ENCODE data around the gene COPS7A.

The COPS7A gene

GRCh38 chr12:6753772-6754356, 30.0 kb downstream of the COPS7A start:
- Histone ChIP-seq H3K4me1 (ENCODE audit: control insufficient read depth, insufficient read depth, low read length) (peaks cover 15% of the 10 kb centered on the region), H3K27me3 (ENCODE audit: control insufficient read depth, insufficient read depth, low read length) (no peaks in the 10 kb centered on the region), H3K9ac (ENCODE audit: low read depth, low read length) (peak overlapping the region; percentile 32), H3K36me3 (ENCODE audit: insufficient read depth, low read length) (peaks cover 30% of the 10 kb centered on the region), H3K9me3 (replicated peaks; ENCODE audit: low read length) (no peaks in the 10 kb centered on the region), H3K4me3 (ENCODE audit: low read length) (no peak overlapping the region), H3K4me2 (ENCODE audit: low read length) (peak overlapping the region; percentile 51)

DNA sequence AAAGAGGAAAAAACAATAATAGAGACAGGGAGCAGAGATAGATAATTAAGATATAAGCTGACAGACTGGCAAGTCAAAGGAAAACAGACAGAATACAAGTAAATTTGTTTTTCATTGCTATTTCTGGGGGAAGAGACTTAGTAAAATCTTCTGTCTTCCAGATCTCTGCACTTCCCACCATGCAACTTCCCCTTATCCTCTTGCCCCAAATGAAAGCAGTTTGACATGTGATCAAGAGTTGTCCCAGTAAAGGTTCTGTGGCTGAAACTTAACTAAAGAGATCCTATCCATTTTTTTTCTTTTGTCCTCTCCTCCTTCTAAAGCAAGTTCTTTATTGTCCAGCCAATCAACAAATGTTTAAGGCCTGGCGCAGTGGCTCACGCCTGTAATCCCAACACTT, 30.6 kb downstream of the COPS7A start:
- H3K4me2 ChIP-seq (ENCODE audit: low read length) = no peak overlapping the region
- no peak overlapping the region for H3K9ac ChIP-seq (ENCODE audit: low read depth, low read length)
- H3K36me3 ChIP-seq (ENCODE audit: insufficient read depth, low read length) = peaks cover 25% of the 10 kb centered on the region
- no peaks in the 10 kb centered on the region for H3K27me3 ChIP-seq (ENCODE audit: control insufficient read depth, insufficient read depth, low read length)
- peaks cover 15% of the 10 kb centered on the region for H3K4me1 ChIP-seq (ENCODE audit: control insufficient read depth, insufficient read depth, low read length)
- H3K4me3 ChIP-seq (ENCODE audit: low read length) = no peak overlapping the region
- H3K9me3 ChIP-seq (replicated peaks; ENCODE audit: low read length) = no peaks in the 10 kb centered on the region

- no peak overlapping the region for H3K4me3 ChIP-seq (ENCODE audit: low read length)
- no peaks in the 10 kb centered on the region for H3K27me3 ChIP-seq (ENCODE audit: control insufficient read depth, insufficient read depth, low read length)
- H3K4me1 ChIP-seq (ENCODE audit: control insufficient read depth, insufficient read depth, low read length) = peaks cover 4% of the 10 kb centered on the region
- H3K36me3 ChIP-seq (ENCODE audit: insufficient read depth, low read length) = no peaks in the 10 kb centered on the region
- no peaks in the 10 kb centered on the region for H3K9me3 ChIP-seq (replicated peaks; ENCODE audit: low read length)
- no peak overlapping the region for H3K9ac ChIP-seq (ENCODE audit: low read depth, low read length)
- H3K4me2 ChIP-seq (ENCODE audit: low read length) = no peak overlapping the region
These were observed 33.3 kb downstream of the COPS7A start for GRCh38 chr12:6757028-6757690.

- H3K4me2 ChIP-seq (ENCODE audit: low read length) = no peak overlapping the region
These were observed 34.8 kb downstream of the COPS7A start for GRCh38 chr12:6758506-6759095.

GRCh38 chr12:6759741-6760140, 35.9 kb downstream of the COPS7A start:
- Histone ChIP-seq H3K27me3 (ENCODE audit: control insufficient read depth, insufficient read depth, low read length) (no peaks in the 10 kb centered on the region), H3K4me2 (ENCODE audit: low read length) (no peak overlapping the region), H3K9ac (ENCODE audit: low read depth, low read length) (no peak overlapping the region), H3K4me1 (ENCODE audit: control insufficient read depth, insufficient read depth, low read length) (peaks cover 15% of the 10 kb centered on the region), H3K36me3 (ENCODE audit: insufficient read depth, low read length) (no peaks in the 10 kb centered on the region), H3K9me3 (replicated peaks; ENCODE audit: low read length) (no peaks in the 10 kb centered on the region), H3K4me3 (ENCODE audit: low read length) (no peak overlapping the region)

More at GRCh38 chr12:6758506-6759095, 34.8 kb downstream of the COPS7A start:
- H3K27me3 ChIP-seq (ENCODE audit: control insufficient read depth, insufficient read depth, low read length) = no peaks in the 10 kb centered on the region
- H3K4me1 ChIP-seq (ENCODE audit: control insufficient read depth, insufficient read depth, low read length) = peaks cover 10% of the 10 kb centered on the region
- H3K9me3 ChIP-seq (replicated peaks; ENCODE audit: low read length) = no peaks in the 10 kb centered on the region
- H3K9ac ChIP-seq (ENCODE audit: low read depth, low read length) = no peak overlapping the region
- no peak overlapping the region for H3K4me3 ChIP-seq (ENCODE audit: low read length)
- H3K36me3 ChIP-seq (ENCODE audit: insufficient read depth, low read length) = no peaks in the 10 kb centered on the region

DNA sequence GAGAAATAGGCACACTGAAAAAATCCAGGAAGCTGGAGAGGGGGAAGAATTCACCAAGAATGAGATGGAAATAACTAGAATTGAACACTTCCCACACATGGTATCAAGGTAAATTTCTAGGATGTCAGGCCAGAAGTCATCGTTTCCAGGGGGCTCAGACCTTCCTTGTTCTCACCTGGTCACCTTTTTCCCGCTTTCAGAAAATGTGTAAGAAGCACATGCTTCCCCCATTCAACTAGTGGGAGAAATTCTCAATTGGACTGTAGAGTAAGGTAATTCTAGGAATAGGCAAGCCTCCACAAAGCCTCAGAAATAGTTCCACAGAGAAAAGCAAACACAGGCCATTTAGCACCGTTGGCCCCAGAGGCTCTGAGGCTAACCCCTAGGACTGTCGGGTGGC, 39.5 kb downstream of the COPS7A start:
- no peaks in the 10 kb centered on the region for H3K27me3 ChIP-seq (ENCODE audit: control insufficient read depth, insufficient read depth, low read length)
- no peaks in the 10 kb centered on the region for H3K36me3 ChIP-seq (ENCODE audit: insufficient read depth, low read length)
- peak overlapping the region; percentile 39 for H3K9ac ChIP-seq (ENCODE audit: low read depth, low read length)
- H3K9me3 ChIP-seq (replicated peaks; ENCODE audit: low read length) = no peaks in the 10 kb centered on the region
- H3K4me3 ChIP-seq (ENCODE audit: low read length) = peak overlapping the region; percentile 44
- H3K4me2 ChIP-seq (ENCODE audit: low read length) = peak overlapping the region; percentile 75
- peaks cover 32% of the 10 kb centered on the region for H3K4me1 ChIP-seq (ENCODE audit: control insufficient read depth, insufficient read depth, low read length)

DNA sequence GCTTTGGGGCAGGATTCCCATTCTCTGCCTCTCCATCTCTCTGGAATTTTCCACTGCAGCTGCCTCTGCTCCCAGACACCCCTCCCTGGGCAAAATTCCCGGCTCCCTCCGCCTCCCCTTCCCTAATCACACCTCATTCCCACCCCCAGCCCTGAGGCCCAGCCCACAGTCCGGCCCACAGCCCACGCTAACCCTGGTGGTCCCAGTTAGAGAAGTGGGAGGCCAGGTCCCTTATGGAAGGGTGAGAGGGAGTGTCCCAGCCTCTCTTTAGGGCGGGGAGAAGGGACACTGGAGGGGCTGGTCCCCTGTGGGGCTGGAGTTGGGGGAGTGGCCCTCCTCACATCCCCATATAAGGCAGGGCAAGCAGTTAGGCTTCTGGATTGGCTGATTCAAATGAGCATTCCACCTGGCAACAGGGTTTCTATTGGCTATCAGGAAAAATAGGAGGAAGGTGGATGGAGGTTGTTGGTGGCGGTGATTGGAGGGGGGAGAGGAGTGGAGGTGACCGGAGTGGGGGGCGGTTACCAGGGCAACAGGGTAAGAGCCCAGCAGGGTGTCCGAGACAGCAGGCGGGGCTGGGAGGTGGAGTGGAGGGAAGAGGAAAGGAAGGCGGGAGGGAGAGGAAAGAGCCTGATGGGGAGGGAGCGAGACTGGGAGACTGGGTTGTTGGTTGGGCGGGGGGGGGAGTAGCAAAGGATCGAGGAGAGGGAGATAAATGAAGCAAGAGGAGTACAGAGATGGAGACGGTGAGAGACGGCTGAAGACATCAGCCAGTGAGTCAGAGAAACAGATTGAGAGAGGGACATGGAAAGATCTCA, 40.4 kb downstream of the COPS7A start:
- Histone ChIP-seq H3K9me3 (replicated peaks; ENCODE audit: low read length) (no peaks in the 10 kb centered on the region), H3K4me2 (ENCODE audit: low read length) (peak overlapping the region; percentile 93), H3K9ac (ENCODE audit: low read depth, low read length) (peak overlapping the region; percentile 39), H3K4me3 (ENCODE audit: low read length) (peak overlapping the region; percentile 98), H3K4me1 (ENCODE audit: control insufficient read depth, insufficient read depth, low read length) (peaks cover 40% of the 10 kb centered on the region), H3K36me3 (ENCODE audit: insufficient read depth, low read length) (peaks cover under 1% of the 10 kb centered on the region), H3K27me3 (ENCODE audit: control insufficient read depth, insufficient read depth, low read length) (no peaks in the 10 kb centered on the region)

- Histone ChIP-seq H3K4me1 (ENCODE audit: control insufficient read depth, insufficient read depth, low read length) (peaks cover 45% of the 10 kb centered on the region), H3K9me3 (replicated peaks; ENCODE audit: low read length) (no peaks in the 10 kb centered on the region), H3K27me3 (ENCODE audit: control insufficient read depth, insufficient read depth, low read length) (no peaks in the 10 kb centered on the region), H3K4me3 (ENCODE audit: low read length) (peak overlapping the region; percentile 98), H3K9ac (ENCODE audit: low read depth, low read length) (peak overlapping the region; percentile 86), H3K36me3 (ENCODE audit: insufficient read depth, low read length) (peaks cover 10% of the 10 kb centered on the region), H3K4me2 (ENCODE audit: low read length) (peak overlapping the region; percentile 93)
These were observed 41.3 kb downstream of the COPS7A start for GRCh38 chr12:6765048-6765633.

DNA sequence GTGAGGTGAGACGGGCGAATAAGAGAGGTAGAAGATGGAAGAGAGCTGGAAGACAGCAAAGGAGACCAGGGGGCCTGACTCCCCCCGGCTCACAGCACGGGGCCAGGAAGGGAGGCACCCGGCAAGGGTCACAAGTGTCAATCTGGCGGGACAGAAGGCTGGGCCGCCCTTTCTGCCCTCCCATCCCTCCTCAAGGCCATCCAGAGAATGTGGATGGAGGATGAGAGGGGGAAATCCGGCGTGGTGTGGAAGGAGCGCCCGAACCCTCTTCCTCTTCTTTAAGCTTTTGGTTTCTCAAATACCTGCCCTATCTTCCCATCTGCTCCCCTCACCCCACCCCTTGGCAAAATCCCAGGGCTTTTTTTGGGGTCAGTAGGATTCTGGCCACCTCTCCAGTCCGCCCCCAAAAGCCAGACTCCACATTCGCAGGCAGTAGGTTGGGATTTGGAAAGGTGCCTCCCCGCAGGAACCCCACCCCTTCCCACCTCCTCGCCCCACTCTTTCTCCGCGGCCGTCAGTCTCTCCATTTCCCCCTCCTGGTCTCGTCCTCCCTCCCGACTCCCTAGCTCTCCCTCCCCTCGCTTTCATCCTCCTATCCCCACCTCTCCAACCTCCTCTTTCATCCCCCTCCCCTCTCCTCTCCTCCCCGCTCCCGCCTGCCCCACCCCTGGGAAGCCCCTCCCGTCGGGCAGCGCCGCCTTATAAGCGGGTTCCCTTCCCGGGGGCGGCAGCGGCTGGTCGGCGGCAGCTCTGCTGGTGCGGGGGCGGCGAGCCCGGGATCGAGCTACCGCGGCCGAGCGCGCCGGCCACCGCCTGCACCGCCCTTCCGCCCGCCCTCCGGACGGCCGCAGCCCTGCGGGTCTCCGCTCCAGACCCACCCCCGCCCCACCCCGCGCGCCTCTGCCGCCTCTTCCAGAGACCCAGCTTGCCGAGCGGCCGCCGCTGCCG, 42.1 kb downstream of the COPS7A start, which contains the start of gene PTMS:
Gene PTMS, plus strand, starts transcription at position 730 of the 948 bp plus-strand sequence. CDS start 343 bp downstream, outside the sequence.
- Histone ChIP-seq H3K4me3 (ENCODE audit: low read length) (peak within 1 kb of the TSS; percentile 98), H3K9ac (ENCODE audit: low read depth, low read length) (peak within 1 kb of the TSS; percentile 86), H3K4me1 (ENCODE audit: control insufficient read depth, insufficient read depth, low read length) (peaks cover 45% of the 10 kb centered on the region), H3K36me3 (ENCODE audit: insufficient read depth, low read length) (peaks cover 15% of the 10 kb centered on the region), H3K9me3 (replicated peaks; ENCODE audit: low read length) (no peaks in the 10 kb centered on the region), H3K27me3 (ENCODE audit: control insufficient read depth, insufficient read depth, low read length) (no peaks in the 10 kb centered on the region), H3K4me2 (ENCODE audit: low read length) (peak within 1 kb of the TSS; percentile 93)

- Histone ChIP-seq H3K4me1 (ENCODE audit: control insufficient read depth, insufficient read depth, low read length) (peaks cover 45% of the 10 kb centered on the region), H3K36me3 (ENCODE audit: insufficient read depth, low read length) (peaks cover 24% of the 10 kb centered on the region), H3K9ac (ENCODE audit: low read depth, low read length) (peak overlapping the region; percentile 86), H3K4me2 (ENCODE audit: low read length) (peak overlapping the region; percentile 93), H3K4me3 (ENCODE audit: low read length) (peak overlapping the region; percentile 98), H3K9me3 (replicated peaks; ENCODE audit: low read length) (no peaks in the 10 kb centered on the region), H3K27me3 (ENCODE audit: control insufficient read depth, insufficient read depth, low read length) (no peaks in the 10 kb centered on the region)
These were observed 43.0 kb downstream of the COPS7A start for GRCh38 chr12:6766651-6767349.

Measured in skeletal muscle satellite cell (primary cell).